GM11168 (cell line): Measurements from ENCODE around the gene ABLIM1.

Experiments
- in situ Hi-C: fragments of 300-500 bp; cut with MboI; formaldehyde crosslinking; loops from one replicate; pipeline ENCODE4 v1.12.0; 2022; ENCODE audit warnings: low sequenced_read_pairs; ENCODE audit not compliant: unreplicated experiment

ABLIM1 gene

DNA sequence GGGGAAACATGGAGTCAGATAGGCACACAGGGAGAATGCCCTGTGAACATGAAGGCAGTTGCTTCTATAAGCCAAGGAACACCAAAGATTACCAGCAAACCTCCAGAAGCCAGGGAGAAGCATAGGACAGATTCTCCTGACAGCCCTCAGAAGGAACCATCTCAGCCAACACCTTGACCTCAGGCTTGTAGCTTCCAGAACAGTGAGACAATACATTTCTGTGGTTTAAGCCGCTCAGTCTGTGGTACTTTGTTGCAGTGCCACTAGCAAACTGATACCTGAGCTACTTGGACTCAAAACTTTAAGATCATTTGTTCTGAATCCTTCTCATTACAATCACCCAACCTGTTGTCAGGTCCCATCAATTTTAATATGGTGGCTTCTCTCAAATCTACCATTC lies 31.2 kb downstream of the ABLIM1 start:
- in situ Hi-C loops = no loop called here

DNA sequence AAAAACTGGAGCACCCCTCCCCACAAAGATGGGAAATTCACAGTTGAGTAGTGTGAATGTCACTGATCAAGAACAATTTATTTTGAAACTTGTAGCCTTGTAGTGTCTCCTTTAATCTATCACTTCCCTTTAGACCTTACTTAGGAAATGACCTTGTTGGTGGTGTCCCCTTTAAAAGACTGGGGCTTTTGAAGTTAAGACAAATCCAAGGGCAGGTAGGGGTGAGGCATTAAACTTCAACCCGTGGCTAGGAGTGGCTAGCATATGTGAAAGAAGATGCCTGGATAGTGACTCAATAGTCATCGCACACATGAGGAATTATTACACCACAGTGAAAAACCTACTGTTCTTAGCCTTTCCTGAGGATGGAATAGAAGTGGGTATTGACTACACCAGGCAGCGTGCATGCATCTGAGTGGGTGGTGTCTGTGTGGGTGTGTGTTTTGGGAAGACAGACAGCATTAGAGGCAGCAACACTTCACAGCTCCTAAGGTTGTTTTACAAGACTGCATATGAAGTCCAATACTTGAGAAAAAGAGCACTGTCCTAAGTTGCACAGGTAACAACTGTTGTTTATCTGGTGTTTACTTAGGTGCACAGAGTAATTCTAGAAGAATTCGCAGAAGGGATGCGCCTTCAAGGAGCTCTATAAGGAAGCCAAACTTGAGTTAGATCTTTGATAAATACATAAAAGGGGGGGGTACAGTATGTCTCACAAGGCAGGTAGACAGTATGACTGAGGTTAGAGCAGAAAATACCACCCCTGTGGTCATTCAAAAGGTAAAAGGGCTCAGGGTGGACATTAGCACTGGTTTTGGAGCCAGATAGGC lies 32.9 kb downstream of the ABLIM1 start:
- in situ Hi-C loops = no loop called here

DNA sequence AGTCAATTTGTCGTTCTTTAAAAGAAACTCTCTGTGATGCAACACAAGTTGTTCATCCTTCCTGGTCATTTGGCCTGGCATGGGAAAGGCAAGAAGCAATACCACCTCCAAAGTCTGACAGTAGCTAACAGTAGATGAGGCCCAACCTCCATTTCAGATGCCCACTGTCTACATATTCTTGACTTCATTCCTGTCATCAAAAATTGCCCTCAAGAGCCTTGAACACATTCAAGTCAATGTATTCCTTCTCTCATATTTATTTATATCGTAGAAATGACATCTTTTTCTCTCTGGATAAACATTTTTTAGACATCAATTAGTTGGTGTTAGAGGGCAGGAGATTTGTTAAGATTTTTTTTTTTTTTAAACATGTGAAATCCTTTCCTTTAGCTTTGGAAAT lies 33.7 kb downstream of the ABLIM1 start:
- in situ Hi-C loops = no loop called here

DNA sequence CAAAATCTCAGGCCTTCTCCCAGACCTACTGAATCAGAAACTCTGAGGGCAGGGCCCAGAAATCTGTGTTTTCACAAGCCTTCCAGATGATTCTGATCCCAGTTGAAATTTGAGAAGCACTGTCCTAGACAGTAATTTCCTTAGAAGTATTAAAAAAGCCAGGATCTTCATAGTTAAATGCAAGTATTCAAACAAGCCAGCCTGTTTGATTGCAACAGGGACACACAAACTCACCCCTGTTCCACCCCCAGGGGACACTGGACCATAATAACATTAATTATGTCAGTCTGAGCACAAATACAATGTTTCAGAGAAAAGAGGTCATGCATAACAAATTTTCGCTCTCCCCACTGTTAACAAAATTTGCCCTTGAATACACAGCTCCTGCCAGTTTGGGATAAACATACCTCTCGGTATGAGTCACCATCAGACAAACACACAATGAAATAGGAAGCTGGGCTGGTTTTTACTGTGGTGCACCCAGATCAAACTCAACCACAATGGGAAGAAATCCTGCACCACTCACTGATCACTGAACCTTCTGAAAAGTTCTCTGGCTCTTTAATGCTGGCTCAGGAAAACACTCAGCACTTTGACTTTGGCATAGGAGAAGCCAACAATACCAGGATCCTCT lies 34.3 kb downstream of the ABLIM1 start:
- in situ Hi-C loops = no loop called here

- in situ Hi-C loops = no loop called here
Observed at GRCh38 chr10:114623155-114623554, 34.9 kb downstream of the ABLIM1 start.

- in situ Hi-C loops = no loop called here
Observed at GRCh38 chr10:114618722-114619121, 39.4 kb downstream of the ABLIM1 start.

DNA sequence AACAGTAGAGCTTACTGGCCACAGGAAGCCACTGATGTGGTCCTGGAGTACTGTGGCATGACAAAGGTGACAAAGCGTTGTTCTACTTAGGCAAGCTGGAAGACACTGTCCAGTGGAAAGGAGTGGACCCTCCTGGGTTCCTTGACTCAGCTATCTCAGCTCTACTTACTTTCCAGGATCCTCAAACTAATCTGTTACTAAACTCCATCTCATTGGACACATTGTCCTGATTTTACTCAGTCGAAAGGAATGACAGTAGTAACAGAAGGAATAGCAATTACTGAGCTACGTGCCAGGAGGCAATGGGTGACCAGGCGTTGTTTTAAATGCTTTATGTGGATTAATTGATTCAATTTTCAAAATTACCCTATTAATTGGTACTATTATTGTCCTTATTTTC lies 41.6 kb downstream of the ABLIM1 start:
- in situ Hi-C loops = no loop called here

- in situ Hi-C loops = no loop called here
Observed at GRCh38 chr10:114616103-114616502, 42.0 kb downstream of the ABLIM1 start.

GRCh38 chr10:114615600-114616007 lies 42.5 kb downstream of the ABLIM1 start:
- in situ Hi-C loops = no loop called here

DNA sequence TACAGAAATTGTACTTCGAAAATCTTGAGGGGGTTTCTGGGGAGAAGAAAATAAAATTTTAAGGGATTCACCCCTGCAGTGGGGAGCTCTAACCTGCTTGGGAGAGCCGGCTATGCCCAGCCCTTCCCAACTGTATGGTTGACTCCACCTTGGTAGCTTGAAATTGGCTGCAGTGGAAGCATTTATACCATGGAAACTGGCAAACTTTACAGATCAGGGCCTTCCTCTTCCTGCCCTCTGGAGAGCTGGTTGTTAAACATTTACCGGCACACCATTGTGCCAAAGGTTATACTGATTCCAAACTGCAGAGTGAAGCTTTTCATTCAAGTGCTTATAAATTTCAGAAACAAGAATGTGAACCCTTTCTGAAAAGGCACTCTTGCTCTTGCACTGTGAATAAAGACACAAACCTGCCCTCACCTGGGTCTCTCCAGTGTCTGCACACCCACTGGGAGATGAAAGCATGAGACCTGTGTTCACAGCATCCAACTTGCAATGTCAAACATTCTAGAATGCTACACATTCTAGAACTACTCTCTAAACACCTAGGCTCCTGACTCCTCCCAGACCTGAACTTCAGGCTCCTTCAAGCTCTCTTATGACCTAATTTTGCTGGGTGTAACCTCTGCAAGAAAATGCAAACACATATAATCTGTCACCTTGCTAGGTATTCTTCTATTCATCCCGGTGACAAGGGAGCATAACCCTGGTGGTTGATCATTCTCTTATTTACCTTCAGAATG lies 44.7 kb downstream of the ABLIM1 start:
- in situ Hi-C loops = no loop called here

DNA sequence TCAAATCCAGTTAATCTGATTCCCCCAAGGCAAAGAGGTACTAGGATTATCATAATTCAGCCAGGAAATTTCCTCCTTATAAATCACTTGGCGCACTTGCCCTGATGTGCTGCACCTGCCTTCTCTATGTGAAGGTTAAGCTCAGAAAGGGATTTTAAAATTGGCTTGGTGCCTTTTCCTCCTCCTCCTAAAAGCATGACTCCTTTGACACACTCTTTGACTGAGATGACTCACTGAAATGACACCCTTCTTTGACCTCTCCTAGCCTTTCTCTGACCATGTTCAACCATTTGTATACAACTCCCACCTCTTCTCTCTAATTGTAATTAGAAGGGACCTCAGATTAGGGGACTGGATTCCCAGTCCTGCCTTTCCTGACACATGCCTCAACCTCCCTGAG lies 46.5 kb downstream of the ABLIM1 start:
- in situ Hi-C loops = no loop called here

- in situ Hi-C loops = no loop called here
Observed at GRCh38 chr10:114609518-114610426, 48.3 kb downstream of the ABLIM1 start.

GRCh38 chr10:114607358-114607998 lies 50.6 kb downstream of the ABLIM1 start:
- in situ Hi-C loops = no loop called here

DNA sequence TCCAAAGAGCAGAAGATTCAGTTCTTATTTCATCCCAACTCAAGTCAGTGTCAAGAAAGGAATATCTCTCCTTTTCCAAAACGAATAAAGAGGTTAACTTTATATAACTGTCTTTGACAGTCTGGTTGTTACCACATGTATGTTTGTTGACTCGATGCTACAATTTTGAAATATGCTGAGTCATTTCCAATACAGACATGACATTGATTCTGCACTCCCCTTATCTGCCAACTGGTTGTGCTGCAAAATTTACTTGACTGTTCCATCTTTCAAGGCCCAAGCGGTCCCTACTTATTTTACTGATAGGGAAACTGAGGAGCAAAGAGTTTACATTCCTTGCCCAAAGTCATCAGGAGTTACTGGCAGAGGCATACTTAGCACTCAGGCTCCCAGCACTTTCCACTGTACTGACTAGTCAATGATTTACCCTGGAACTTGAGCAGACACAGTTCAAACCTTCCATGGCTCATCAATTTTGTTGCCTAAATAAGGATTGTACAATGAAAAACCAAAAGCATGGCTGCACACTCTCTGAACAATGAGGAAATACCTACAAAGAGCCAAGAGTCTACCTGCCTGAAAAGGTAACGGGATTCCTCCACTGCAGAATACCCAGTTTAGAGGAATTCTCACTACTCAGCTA lies 52.8 kb downstream of the ABLIM1 start:
- in situ Hi-C loops = no loop called here

- in situ Hi-C loops = no loop called here
Observed at GRCh38 chr10:114604357-114605130, 53.5 kb downstream of the ABLIM1 start.

GRCh38 chr10:114603948-114604347 lies 54.1 kb downstream of the ABLIM1 start:
- in situ Hi-C loops = no loop called here

DNA sequence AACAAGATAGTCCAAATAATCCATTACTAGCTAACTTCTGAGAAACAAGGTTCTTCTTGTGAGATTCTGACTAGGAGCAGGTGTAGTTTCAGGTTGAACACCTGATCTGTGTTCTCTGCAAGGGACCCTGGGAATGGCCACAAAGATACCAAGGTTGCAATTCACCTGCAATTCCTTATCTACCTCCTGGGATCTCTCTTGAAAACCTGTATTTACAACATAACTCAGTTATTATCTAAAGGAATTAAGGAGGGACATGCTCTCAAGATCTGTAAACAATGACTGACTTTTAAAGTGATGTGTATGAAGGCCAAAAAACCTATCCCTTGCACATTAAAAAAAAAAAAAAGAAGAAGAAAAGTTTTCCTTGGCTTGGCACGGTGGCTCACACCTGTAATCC lies 54.8 kb downstream of the ABLIM1 start:
- in situ Hi-C loops = no loop called here

DNA sequence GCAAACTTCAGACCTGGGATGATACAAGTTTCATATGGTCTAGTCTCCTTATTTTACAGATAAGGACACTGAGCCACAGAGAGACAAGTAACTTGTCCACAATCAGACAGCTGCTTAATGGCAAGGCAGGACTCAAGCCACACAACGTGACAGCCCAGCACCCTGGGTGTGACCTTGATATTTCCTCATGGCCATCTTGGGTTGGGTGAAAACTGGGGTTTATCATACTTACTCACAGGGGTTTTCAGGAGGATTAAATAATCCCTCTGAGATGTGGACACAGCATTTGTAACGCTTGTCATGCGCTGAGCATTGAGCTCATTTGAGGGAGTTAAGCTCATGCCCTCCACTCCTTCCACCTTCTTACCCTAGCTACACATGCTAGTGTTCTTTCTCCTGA lies 58.0 kb downstream of the ABLIM1 start:
- in situ Hi-C loops = no loop called here

DNA sequence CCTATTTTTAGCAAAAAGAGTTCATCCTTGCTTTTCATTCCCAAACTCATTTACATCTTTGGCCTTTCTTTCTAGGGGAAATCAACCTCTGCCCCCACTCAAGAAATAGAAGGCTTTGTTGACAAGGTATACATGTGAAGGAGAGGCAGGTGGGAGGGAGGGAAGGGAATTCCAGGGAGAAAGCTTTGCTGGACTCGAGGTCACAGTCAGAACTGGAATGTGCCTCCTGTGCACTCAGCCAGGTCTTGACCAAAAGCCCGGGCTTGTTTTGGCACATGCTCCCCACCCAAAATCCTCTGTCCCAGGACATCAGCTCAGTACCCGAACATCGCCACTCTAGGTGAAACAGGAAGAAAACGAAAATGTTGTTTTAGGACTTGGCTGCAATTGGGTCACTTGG lies 61.3 kb downstream of the ABLIM1 start:
- in situ Hi-C loops = no loop called here
